ENCODE measurements around the gene NQO2. TPM values are rescaled to one million over a fixed set of nuclear protein-coding genes. Genes with fewer than 3 reads are reported as not detected.
"Not testable (repeated sequence)": the region's sequence is repeated elsewhere in the genome, so short reads cannot be mapped to it uniquely, and the experiment has no call there.

The NQO2 gene
- total and polyA plus RNA-seq, 2 experiments from 2014 or later, result 23.4 to 38.5 TPM

DNA sequence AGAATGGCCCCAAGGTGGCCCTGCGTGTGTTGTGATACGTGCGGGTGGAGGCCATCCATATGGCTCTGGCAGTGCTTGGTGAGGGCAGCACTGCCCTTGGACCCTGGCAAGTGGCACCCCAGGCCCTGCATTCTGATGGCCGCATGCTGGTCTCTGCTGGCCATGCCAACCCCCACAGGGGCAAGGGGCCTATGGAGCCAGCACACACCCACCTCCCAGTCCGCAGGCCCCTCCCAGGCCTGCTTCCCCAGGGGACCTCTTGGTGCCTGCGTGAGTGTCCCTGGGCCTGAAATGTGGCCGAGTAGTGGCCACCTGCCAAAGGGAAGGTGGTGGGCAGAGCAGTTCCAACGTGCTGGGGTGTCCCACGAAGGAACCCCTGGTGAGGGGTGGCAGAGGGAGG is 17.6 kb downstream of the NQO2 start:
- no peak for DNase-seq (ENCODE audit: low spot score)
- Histone ChIP-seq H4K20me1 (ENCODE audit: insufficient read depth, poor library complexity, severe bottlenecking) (no peaks in the 10 kb centered on the region), H3K9me3 (ENCODE audit: low read depth) (no peaks in the 10 kb centered on the region), H3K79me2 (no peaks in the 10 kb centered on the region), H3K4me2 (no peak overlapping the region), H3K36me3 (replicated peaks; ENCODE audit: insufficient read depth, low read depth) (no peaks in the 10 kb centered on the region), H3K9me2 (replicated peaks; ENCODE audit: insufficient read depth) (no peaks in the 10 kb centered on the region), H3K27me3 (no peaks in the 10 kb centered on the region), H3K27ac (no peak overlapping the region), H2AFZ (no peak overlapping the region), H3K4me1 (ENCODE audit: insufficient read depth) (no peaks in the 10 kb centered on the region), H3K4me3 (no peak overlapping the region)
- 92% methylated on average over 9 of the region's 9 CpGs for WGBS (ENCODE audit: low lambda C conversion rate, missing lambda C conversion rate)
- TF ChIP-seq, protein P1, sequence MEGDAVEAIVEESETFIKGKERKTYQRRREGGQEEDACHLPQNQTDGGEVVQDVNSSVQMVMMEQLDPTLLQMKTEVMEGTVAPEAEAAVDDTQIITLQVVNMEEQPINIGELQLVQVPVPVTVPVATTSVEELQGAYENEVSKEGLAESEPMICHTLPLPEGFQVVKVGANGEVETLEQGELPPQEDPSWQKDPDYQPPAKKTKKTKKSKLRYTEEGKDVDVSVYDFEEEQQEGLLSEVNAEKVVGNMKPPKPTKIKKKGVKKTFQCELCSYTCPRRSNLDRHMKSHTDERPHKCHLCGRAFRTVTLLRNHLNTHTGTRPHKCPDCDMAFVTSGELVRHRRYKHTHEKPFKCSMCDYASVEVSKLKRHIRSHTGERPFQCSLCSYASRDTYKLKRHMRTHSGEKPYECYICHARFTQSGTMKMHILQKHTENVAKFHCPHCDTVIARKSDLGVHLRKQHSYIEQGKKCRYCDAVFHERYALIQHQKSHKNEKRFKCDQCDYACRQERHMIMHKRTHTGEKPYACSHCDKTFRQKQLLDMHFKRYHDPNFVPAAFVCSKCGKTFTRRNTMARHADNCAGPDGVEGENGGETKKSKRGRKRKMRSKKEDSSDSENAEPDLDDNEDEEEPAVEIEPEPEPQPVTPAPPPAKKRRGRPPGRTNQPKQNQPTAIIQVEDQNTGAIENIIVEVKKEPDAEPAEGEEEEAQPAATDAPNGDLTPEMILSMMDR (IDR thresholded peaks at IDR 0.05; ENCODE audit: poor library complexity), result no peak
- no peak for TF ChIP-seq EZH2 (IDR thresholded peaks at IDR 0.05; ENCODE audit: borderline replicate concordance)

DNA sequence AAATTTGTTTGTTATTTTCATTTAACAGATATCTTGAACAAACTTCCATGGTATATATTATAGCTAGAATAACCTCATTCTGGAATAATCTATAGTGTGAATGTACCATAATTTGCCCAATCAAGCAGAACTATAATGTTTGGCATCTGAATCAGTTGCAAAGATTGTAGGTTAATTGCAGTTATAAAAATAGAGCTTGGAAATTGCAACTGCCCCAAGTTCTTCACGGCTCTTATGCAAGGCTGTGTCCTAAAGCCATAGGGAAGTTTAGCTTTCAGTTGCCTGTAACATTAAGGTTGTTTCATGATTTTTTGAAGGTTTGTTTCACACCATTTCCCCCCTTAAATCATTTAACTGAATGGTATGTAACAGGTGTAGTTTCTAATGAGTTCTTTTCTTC is 19.4 kb downstream of the NQO2 start:
- no peaks in the 10 kb centered on the region for H3K9me3 ChIP-seq (ENCODE audit: low read depth)
- no peaks in the 10 kb centered on the region for H3K36me3 ChIP-seq (replicated peaks; ENCODE audit: insufficient read depth, low read depth)
- H3K4me3 ChIP-seq, result no peak overlapping the region
- no peaks in the 10 kb centered on the region for H3K79me2 ChIP-seq
- H4K20me1 ChIP-seq (ENCODE audit: insufficient read depth, poor library complexity, severe bottlenecking), result no peaks in the 10 kb centered on the region
- H2AFZ ChIP-seq, result no peak overlapping the region
- no peak overlapping the region for H3K4me2 ChIP-seq
- DNase-seq (ENCODE audit: low spot score), result no peak
- 92% methylated on average over 1 of the region's 1 CpG for WGBS (ENCODE audit: low lambda C conversion rate, missing lambda C conversion rate)
- no peaks in the 10 kb centered on the region for H3K27me3 ChIP-seq
- TF ChIP-seq, protein P1 (IDR thresholded peaks at IDR 0.05; ENCODE audit: poor library complexity), result no peak
- TF ChIP-seq EZH2phosphoT487 (IDR thresholded peaks at IDR 0.05; ENCODE audit: low read depth, severe bottlenecking, unreplicated experiment), result no peak
- TF ChIP-seq EZH2 (IDR thresholded peaks at IDR 0.05; ENCODE audit: borderline replicate concordance), result no peak
- peaks cover 7% of the 10 kb centered on the region for H3K4me1 ChIP-seq (ENCODE audit: insufficient read depth)
- H3K27ac ChIP-seq, result no peak overlapping the region
- H3K9me2 ChIP-seq (replicated peaks; ENCODE audit: insufficient read depth), result no peaks in the 10 kb centered on the region

DNA sequence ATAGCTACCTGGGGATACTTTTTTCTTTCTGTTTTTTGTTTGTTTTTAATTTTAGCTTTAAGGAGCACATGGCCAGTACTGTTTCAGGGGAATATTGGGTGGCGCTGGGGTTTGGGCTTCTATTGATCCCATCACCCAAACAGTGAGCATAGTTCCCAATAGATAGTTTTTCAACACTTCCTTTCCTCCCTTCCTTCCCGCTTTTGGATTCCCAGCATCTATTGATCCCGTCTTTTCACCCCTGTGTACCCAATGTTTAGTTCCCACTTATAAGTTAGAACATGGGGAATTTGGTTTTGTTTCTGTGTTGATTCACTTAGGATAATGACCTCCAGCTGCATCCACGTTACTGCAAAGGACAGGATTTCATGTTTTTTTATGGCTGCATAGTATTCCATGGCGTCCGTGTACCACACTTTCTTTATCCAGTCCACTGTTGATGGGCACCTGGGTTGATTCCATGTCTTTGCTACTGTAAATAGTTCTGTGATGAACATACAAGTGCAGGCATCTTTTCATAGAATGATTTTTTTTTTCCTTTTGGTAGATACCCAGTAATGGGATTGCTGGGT is 20.1 kb downstream of the NQO2 start:
- Histone ChIP-seq H3K9me3 (ENCODE audit: low read depth) (no peaks in the 10 kb centered on the region), H3K27me3 (no peaks in the 10 kb centered on the region), H3K36me3 (replicated peaks; ENCODE audit: insufficient read depth, low read depth) (no peaks in the 10 kb centered on the region), H2AFZ (no peak overlapping the region), H3K27ac (no peak overlapping the region), H3K79me2 (no peaks in the 10 kb centered on the region), H3K4me3 (no peak overlapping the region), H3K9me2 (replicated peaks; ENCODE audit: insufficient read depth) (no peaks in the 10 kb centered on the region), H3K4me1 (ENCODE audit: insufficient read depth) (peaks cover 10% of the 10 kb centered on the region), H3K4me2 (no peak overlapping the region), H4K20me1 (ENCODE audit: insufficient read depth, poor library complexity, severe bottlenecking) (no peaks in the 10 kb centered on the region)
- DNase-seq (ENCODE audit: low spot score), result no peak
- TF ChIP-seq, protein P1 (IDR thresholded peaks at IDR 0.05; ENCODE audit: poor library complexity), result no peak
- TF ChIP-seq EZH2 (IDR thresholded peaks at IDR 0.05; ENCODE audit: borderline replicate concordance), result no peak
- TF ChIP-seq EZH2phosphoT487 (IDR thresholded peaks at IDR 0.05; ENCODE audit: low read depth, severe bottlenecking, unreplicated experiment), result no peak
- WGBS (ENCODE audit: low lambda C conversion rate, missing lambda C conversion rate), result 99% methylated on average over 6 of the region's 6 CpGs

DNA sequence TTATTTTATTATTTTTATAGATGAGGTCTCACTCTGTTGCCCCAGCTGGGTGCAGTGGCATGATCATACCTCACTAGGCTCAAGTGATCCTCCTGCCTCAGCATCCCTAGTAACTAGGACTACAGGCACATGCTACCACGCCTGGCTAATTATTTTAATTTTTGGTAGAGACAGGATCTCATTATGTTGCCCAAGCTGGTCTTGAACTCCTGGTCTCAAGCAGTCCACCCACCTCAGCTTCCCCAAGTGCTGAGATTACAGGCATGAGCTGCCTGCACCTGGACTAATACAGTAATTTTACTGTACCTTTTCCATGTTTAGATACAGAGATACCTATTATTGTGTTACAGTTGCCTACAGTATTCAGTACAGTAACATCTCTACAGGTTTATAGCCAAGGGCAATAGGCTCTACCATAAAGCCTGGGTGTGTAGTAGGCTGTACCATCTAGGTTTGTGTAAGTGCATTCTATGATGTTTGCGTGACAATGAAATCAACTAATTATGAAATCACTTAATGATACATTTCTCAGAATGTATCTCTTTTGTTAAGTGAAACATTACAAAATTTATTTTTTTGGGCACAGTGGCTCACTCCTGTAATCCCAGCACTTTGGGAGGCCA is 21.4 kb downstream of the NQO2 start:
- not testable (repeated sequence) for H3K36me3 ChIP-seq (replicated peaks; ENCODE audit: insufficient read depth, low read depth); H3K4me3 ChIP-seq; H3K27ac ChIP-seq; H3K27me3 ChIP-seq; H3K79me2 ChIP-seq; H3K4me2 ChIP-seq; H4K20me1 ChIP-seq (ENCODE audit: insufficient read depth, poor library complexity, severe bottlenecking); DNase-seq (ENCODE audit: low spot score); H2AFZ ChIP-seq; H3K4me1 ChIP-seq (ENCODE audit: insufficient read depth); H3K9me3 ChIP-seq (ENCODE audit: low read depth); H3K9me2 ChIP-seq (replicated peaks; ENCODE audit: insufficient read depth)
- WGBS (ENCODE audit: low lambda C conversion rate, missing lambda C conversion rate), result 98% methylated on average over 2 of the region's 2 CpGs

Measured in hepatocyte (in vitro differentiated cells).